Measurements from ENCODE around the gene LY86. TPM values are rescaled to one million over a fixed set of nuclear protein-coding genes. Genes with fewer than 3 reads are reported as not detected.

LY86 gene
- total RNA-seq, 2 donors from 2014 or later = not detected

- peaks cover 3% of the 10 kb centered on the region for H3K4me1 Mint-ChIP-seq
- ATAC-seq (replicated peaks) = no peak
- no peak overlapping the region for H3K27ac Mint-ChIP-seq
Measured at GRCh38 chr6:6689400-6690143, 101.1 kb downstream of the LY86 start.

GRCh38 chr6:6690144-6690483 is 101.6 kb downstream of the LY86 start:
- H3K9me3 Mint-ChIP-seq = no peaks in the 10 kb centered on the region
- no peaks in the 10 kb centered on the region for H3K36me3 Mint-ChIP-seq (ENCODE audit: low read depth)
- H3K4me1 Mint-ChIP-seq = no peaks in the 10 kb centered on the region
- no peak overlapping the region for H3K27ac Mint-ChIP-seq
- no peak overlapping the region for H3K4me3 Mint-ChIP-seq
- peaks cover 9% of the 10 kb centered on the region for H3K27me3 Mint-ChIP-seq
- no peak for ATAC-seq (replicated peaks)

More at GRCh38 chr6:6689400-6690143, 101.1 kb downstream of the LY86 start:
- no peak overlapping the region for H3K4me3 Mint-ChIP-seq
- no peaks in the 10 kb centered on the region for H3K36me3 Mint-ChIP-seq (ENCODE audit: low read depth)
- H3K27me3 Mint-ChIP-seq = peaks cover 9% of the 10 kb centered on the region
- no peaks in the 10 kb centered on the region for H3K9me3 Mint-ChIP-seq

DNA sequence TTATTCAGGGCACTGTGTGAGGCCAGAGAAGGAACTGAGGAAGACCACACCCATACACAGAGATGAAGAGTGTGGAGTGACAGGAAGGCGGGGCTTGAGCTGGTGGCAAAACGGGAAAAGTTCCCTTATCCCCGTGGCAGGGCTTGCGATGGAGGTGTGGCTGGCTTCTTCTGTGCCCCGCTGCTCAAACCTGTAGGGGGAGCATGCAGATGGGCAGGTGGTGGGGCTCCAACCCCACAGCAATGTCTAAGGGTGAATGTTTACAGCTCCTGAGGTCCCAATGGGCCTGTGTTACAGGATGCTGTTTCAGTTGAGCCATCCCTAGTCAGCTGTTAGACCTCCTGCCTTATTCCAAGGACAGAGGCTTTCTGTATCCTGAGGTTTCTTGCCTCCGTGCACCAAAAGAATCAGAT is 105.9 kb downstream of the LY86 start:
- ATAC-seq (replicated peaks) = no peak
- Mint-ChIP-seq H3K4me1 (no peaks in the 10 kb centered on the region), H3K36me3 (ENCODE audit: low read depth) (no peaks in the 10 kb centered on the region), H3K27me3 (peaks cover 13% of the 10 kb centered on the region), H3K9me3 (no peaks in the 10 kb centered on the region), H3K4me3 (no peak overlapping the region), H3K27ac (no peak overlapping the region)

GRCh38 chr6:6694825-6695624 is 106.5 kb downstream of the LY86 start:
- H3K4me3 Mint-ChIP-seq = no peak overlapping the region
- H3K4me1 Mint-ChIP-seq = no peaks in the 10 kb centered on the region
- H3K27ac Mint-ChIP-seq = no peak overlapping the region
- peaks cover 15% of the 10 kb centered on the region for H3K27me3 Mint-ChIP-seq
- H3K36me3 Mint-ChIP-seq (ENCODE audit: low read depth) = no peaks in the 10 kb centered on the region
- ATAC-seq (replicated peaks) = no peak
- H3K9me3 Mint-ChIP-seq = no peaks in the 10 kb centered on the region

DNA sequence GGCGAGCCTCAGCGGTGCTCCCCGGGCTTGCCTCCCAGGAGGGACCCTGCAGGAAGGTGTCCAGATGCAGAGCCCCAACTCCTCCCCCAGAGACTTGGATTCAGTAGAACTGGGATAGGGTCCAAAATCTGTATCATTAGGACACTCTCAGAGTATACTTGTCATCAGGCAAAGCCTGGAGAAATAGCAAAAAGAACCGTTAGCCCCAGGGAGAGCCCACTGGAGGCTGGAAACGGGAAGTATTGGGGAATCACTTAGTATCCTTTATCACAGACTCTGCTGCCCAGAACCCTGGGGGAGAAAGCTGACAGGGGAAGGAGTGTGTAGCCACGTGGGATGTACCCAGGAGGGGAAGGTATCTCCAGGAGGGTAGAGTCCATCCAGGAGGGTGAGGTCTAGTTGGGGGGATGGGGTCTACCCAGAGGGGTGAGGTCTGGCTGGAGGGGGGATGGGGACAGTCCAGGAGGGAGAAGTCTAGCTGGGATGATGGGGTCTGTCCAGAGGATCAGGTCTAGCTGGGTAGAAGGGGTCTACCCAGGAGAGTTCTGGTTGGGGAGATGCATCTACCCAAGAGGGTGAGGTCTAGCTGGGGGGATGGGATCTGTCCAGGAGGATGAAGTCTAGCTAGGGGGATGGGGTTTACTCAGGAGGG is 107.2 kb downstream of the LY86 start:
- ATAC-seq (replicated peaks) = no peak
- no peak overlapping the region for H3K27ac Mint-ChIP-seq
- no peaks in the 10 kb centered on the region for H3K36me3 Mint-ChIP-seq (ENCODE audit: low read depth)
- H3K9me3 Mint-ChIP-seq = no peaks in the 10 kb centered on the region
- no peak overlapping the region for H3K4me3 Mint-ChIP-seq
- H3K4me1 Mint-ChIP-seq = no peaks in the 10 kb centered on the region
- peaks cover 19% of the 10 kb centered on the region for H3K27me3 Mint-ChIP-seq

DNA sequence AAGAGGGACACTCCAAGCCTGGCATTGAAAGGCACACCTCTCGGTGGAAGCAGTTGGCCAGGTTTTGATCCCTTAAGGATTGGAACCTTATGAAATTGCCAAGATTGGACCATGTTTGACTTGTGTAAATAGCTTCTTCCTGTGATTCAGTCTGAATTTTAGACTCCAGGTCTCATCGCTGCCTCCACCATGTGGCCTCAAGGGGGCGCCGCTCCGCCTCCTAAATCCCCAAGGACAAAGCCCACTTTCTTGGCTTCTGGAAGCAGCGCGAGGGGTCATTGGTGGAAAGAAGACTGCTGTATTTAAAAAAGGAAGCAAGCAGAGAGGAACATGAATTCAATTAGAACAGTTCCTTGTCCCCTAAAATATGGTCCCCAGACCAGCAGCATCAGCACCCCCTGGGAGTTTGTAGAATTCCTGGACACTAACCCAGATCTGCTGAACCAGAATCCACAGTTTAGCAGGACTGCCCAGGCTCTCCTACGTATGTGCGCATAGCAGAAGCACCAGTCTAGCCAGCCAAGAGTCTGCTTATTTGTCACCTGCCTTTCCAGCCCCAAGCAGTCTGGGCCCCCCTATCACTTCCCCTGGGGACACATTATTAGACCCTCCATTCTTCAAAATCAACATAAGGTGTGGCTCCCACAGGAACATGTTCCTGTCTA is 108.5 kb downstream of the LY86 start:
- Mint-ChIP-seq H3K27ac (no peak overlapping the region), H3K4me3 (no peak overlapping the region), H3K9me3 (no peaks in the 10 kb centered on the region), H3K27me3 (peaks cover 25% of the 10 kb centered on the region), H3K4me1 (peaks cover 5% of the 10 kb centered on the region), H3K36me3 (ENCODE audit: low read depth) (no peaks in the 10 kb centered on the region)
- ATAC-seq (replicated peaks) = no peak

DNA sequence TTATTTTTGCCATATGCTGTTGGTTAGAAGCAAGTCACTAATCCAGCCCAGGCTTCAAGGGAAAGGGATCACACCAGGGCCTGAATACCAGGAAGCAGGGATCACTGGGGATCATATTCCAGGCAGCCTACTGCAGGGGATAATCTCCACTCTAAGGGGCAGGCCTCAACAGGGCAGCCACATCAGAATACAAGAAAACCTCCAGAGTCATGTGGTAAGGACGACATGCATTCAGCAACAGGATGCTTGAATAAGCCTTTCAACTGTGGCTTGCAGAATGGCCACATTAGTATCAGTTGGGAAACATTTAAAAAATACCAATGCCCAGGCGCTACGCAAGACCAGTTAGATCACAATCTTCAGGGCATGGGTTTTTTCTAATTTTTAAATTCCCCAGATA is 109.1 kb downstream of the LY86 start:
- Mint-ChIP-seq H3K27me3 (peaks cover 22% of the 10 kb centered on the region), H3K27ac (no peak overlapping the region), H3K36me3 (ENCODE audit: low read depth) (no peaks in the 10 kb centered on the region), H3K9me3 (no peaks in the 10 kb centered on the region), H3K4me1 (peaks cover 5% of the 10 kb centered on the region), H3K4me3 (no peak overlapping the region)
- ATAC-seq (replicated peaks) = no peak

- Mint-ChIP-seq H3K4me3 (no peak overlapping the region), H3K27ac (no peak overlapping the region), H3K36me3 (ENCODE audit: low read depth) (no peaks in the 10 kb centered on the region), H3K9me3 (no peaks in the 10 kb centered on the region), H3K4me1 (peaks cover 5% of the 10 kb centered on the region), H3K27me3 (peaks cover 20% of the 10 kb centered on the region)
- ATAC-seq (replicated peaks) = no peak
Measured at GRCh38 chr6:6699741-6700367, 111.3 kb downstream of the LY86 start.

- no peak overlapping the region for H3K27ac Mint-ChIP-seq
- H3K4me3 Mint-ChIP-seq = no peak overlapping the region
- peaks cover 5% of the 10 kb centered on the region for H3K4me1 Mint-ChIP-seq
- H3K27me3 Mint-ChIP-seq = peaks cover 19% of the 10 kb centered on the region
- no peak for ATAC-seq (replicated peaks)
- H3K36me3 Mint-ChIP-seq (ENCODE audit: low read depth) = no peaks in the 10 kb centered on the region
- H3K9me3 Mint-ChIP-seq = no peaks in the 10 kb centered on the region
Measured at GRCh38 chr6:6700407-6701270, 112.1 kb downstream of the LY86 start.

- no peak overlapping the region for H3K4me3 Mint-ChIP-seq
- no peak for ATAC-seq (replicated peaks)
- H3K36me3 Mint-ChIP-seq (ENCODE audit: low read depth) = no peaks in the 10 kb centered on the region
Measured at GRCh38 chr6:6701864-6702263, 113.3 kb downstream of the LY86 start.

DNA sequence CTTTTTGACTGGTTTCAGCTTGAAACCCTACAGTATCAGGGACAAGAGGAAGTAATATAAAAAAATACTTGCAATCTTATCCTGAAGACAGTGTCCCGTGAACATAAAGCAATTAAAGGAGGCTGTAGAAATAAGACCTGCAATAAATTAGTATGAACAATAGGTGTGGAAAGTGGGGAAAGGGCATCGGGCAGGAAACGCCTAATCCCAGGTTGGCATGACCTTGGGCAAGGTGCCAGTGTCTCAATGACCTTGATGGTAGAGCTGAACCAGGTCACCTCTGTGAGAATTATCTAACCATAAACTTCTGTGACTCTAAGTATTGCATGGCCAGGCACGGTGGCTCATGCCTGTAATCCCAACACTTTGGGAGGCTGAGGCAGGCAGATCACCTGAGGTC is 115.2 kb downstream of the LY86 start:
- Mint-ChIP-seq H3K9me3 (no peaks in the 10 kb centered on the region), H3K4me3 (no peak overlapping the region), H3K27me3 (peaks cover 27% of the 10 kb centered on the region), H3K4me1 (peaks cover 5% of the 10 kb centered on the region), H3K36me3 (ENCODE audit: low read depth) (no peaks in the 10 kb centered on the region), H3K27ac (no peak overlapping the region)
- no peak for ATAC-seq (replicated peaks)

More at GRCh38 chr6:6701864-6702263, 113.3 kb downstream of the LY86 start:
- Mint-ChIP-seq H3K27me3 (peaks cover 21% of the 10 kb centered on the region), H3K4me1 (peaks cover 5% of the 10 kb centered on the region), H3K9me3 (no peaks in the 10 kb centered on the region), H3K27ac (no peak overlapping the region)

Data from activated T-helper 17 cell treated with anti-CD3 and anti-CD28 coated beads, Interleukin-2, amount 50 U/mL, for 72 hours (primary cell).